Heart right ventricle (tissue), 16 donors: Measurements from ENCODE around the gene ARHGEF10L. TPM values are rescaled to one million over a fixed set of nuclear protein-coding genes. Genes with fewer than 3 reads are reported as not detected.

Experiments used
- ATAC-seq, 8 donors: fragments of 200-7000 bp; cut with Tn5 transposase; one replicate each; pipeline ENCODE4 v1.9.1; 2020; ENCODE audit warnings: mild to moderate bottlenecking in 8 of 8, moderate library complexity in 8 of 8, moderate number of reproducible peaks in 1 of 8
- DNase-seq, 2 donors: peaks; one replicate each; pipeline ENCODE4 v3.0.0-alpha.2; 2020
- H3K27ac ChIP-seq, 10 donors: fragments of 200-600 bp; sonication (generic) in 2 of 10; one replicate each; pipeline versions ENCODE4 v1.5.0 to v1.8.0; 2020 to 2022; ENCODE audit warnings: mild to moderate bottlenecking in 3 of 10
- H3K27me3 ChIP-seq, 7 donors: fragments of 200-600 bp; one replicate each; pipeline ENCODE4 v1.8.0; 2021 to 2022; ENCODE audit warnings: mild to moderate bottlenecking in 2 of 7
- H3K36me3 ChIP-seq, 9 donors: fragments of 200-600 bp; sonication (generic) in 1 of 9; one replicate each; pipeline versions ENCODE4 v1.5.0 to v1.8.0; 2020 to 2022; ENCODE audit warnings: mild to moderate bottlenecking in 2 of 9
- H3K4me1 ChIP-seq, 9 donors: fragments of 200-600 bp; sonication (generic) in 1 of 9; one replicate each; pipeline versions ENCODE4 v1.5.0 to v1.8.0; 2020 to 2022; ENCODE audit warnings: mild to moderate bottlenecking in 4 of 9
- H3K4me3 ChIP-seq, 10 donors: fragments of 200-600 bp; sonication (generic) in 2 of 10; one replicate each; pipeline versions ENCODE4 v1.5.0 to v1.8.0; 2020 to 2022; ENCODE audit warnings: mild to moderate bottlenecking in 7 of 10, moderate library complexity in 2 of 10
- H3K9me3 ChIP-seq, 11 donors: fragments of 200-600 bp in 10 of 11; sonication (generic) in 2 of 11; one replicate each; pipeline versions ENCODE4 v1.5.0 to v1.8.0; 2013 to 2022; ENCODE audit warnings: mild to moderate bottlenecking in 2 of 11, control low read depth in 1 of 11, moderate library complexity in 1 of 11
- CTCF ChIP-seq, 9 donors: fragments of 200-600 bp; sonication (generic) in 2 of 9; IDR thresholded peaks; one replicate each; pipeline versions ENCODE4 v1.5.0 to v1.8.0; 2021 to 2022; ENCODE audit warnings: antibody characterized with exemption in 9 of 9, mild to moderate bottlenecking in 5 of 9, moderate library complexity in 1 of 9
- WGBS, 2 donors: extraction: QIAGEN DNeasy Blood & Tissue Kit; methylation state at CpG; one replicate each; pipeline ENCODE4 v1.1.7; 2013; ENCODE audit warnings: inconsistent platforms in 1 of 2; 5-methylcytosine and 5-hydroxymethylcytosine counted together
- intact Hi-C, 10 donors: fragments of 100-400 bp; cut with DNase I; formaldehyde crosslinking; loops; one replicate each; pipeline versions ENCODE4 v1.11.1 to v1.14.2; 2022
- polyA plus RNA-seq, 2 donors: library from polyadenylated mRNA; stranded (reverse); fragments of 200-250 nt; gene quantifications; one replicate each; pipeline ENCODE4 v1.2.3, GENCODE V29; 2013
- total RNA-seq, 10 donors: library from RNA; stranded (reverse); fragmentation: NEBNext Ultra II Directional in 3 of 10; extraction: Animal tissue kit (Norgen Biotek cat#: 25700) in 3 of 10; gene quantifications; one replicate each; pipeline versions ENCODE4 v1.2.1 to v1.2.4, GENCODE V29; 2021 to 2023
- donor health status: Arrhythmogenic right ventricular cardiomyopathy.
- donor health status: ischemic (EF 13 %, LVEDD 7.1; RV severe dilation, severe dysfunction).
- donor health status: healthy with polysubstance abuse.
- donor health status: DM: no; HTN: yes; CAD: no.
- donor health status: DM: no; HTN: no; CAD: no.
- donor health status: ischemic (EF 25% LVEDD 6.9; RV normal size, moderate dysfunction).
- donor health status: ischemic (EF 25% LVEDD 5.7; RV mildly dilated, moderate dysfunction).
- donor health status: healthy.
- donor health status: DM: yes; HTN: yes; CAD: no.
- donor health status: Ischemic cardiomyopathy.
- donor health status: ischemic (EF 35%, LVEDD 5.7; RV mildly dilated, moderate dysfunction).
- donor health status: nonischemic (EF 11% LVEDD 7.7; RV severe dilation, severe dysfunction).
- donor health status: DM: yes; HTN: yes; CAD: no.
- donor health status: PGD.
- donor health status: ischemic (EF 29% LVEDD 5.4; RV normal size, mild dysfunction).
- donor health status: nonischemic (EF 23%, LVEDD 6.1; RV moderate dilation, normal function).

The ARHGEF10L gene
- total and polyA plus RNA-seq, 12 donors, result 45.4 to 68.4 (median 50.6) TPM

- no peak for DNase-seq
- no peaks in the 10 kb centered on the region for H3K27me3 ChIP-seq
- peaks cover 0 to 97% (median 44%) of the 10 kb centered on the region in 9 donors for H3K36me3 ChIP-seq
- no peaks in the 10 kb centered on the region for H3K9me3 ChIP-seq
- H3K4me3 ChIP-seq, result no peak overlapping the region
- H3K4me1 ChIP-seq, result peaks cover 0 to 83% (median 16%) of the 10 kb centered on the region in 9 donors
- TF ChIP-seq CTCF (IDR thresholded peaks at IDR 0.05), result no peak
- 86% methylated on average over 12 of the region's 12 CpGs for WGBS, 2 donors
- peak overlapping the region in 1 of 10 donors; percentile 90 for H3K27ac ChIP-seq
- intact Hi-C loops, result loop anchor here in 1 of 10 donors (10.0 kb wide), 1 partner anchor 198 kb away; the partner anchor contains the start of gene RCC2
- ATAC-seq, result no peak
Observed at GRCh38 chr1:17632541-17633184, 93.2 kb downstream of the ARHGEF10L start.

- 64 to 70% methylated on average over 8 of the region's 8 CpGs for WGBS, 2 donors
- Histone ChIP-seq H3K27me3 (no peaks in the 10 kb centered on the region), H3K36me3 (peaks cover 0 to 97% (median 46%) of the 10 kb centered on the region in 9 donors), H3K4me3 (no peak overlapping the region), H3K27ac (peak overlapping the region in 3 of 10 donors; percentile 8 to 90 (median 30)), H3K9me3 (no peaks in the 10 kb centered on the region), H3K4me1 (peaks cover 0 to 79% (median 16%) of the 10 kb centered on the region in 9 donors)
- intact Hi-C loops, result loop anchor here in 1 of 10 donors (10.0 kb wide), 1 partner anchor 199 kb away; the partner anchor contains the start of gene RCC2
- no peak for TF ChIP-seq CTCF (IDR thresholded peaks at IDR 0.05)
- DNase-seq (no peak), ATAC-seq (no peak)
Observed at GRCh38 chr1:17633654-17634053, 94.2 kb downstream of the ARHGEF10L start.

- Histone ChIP-seq H3K27ac (peak overlapping the region in 3 of 10 donors; percentile 35 to 90 (median 44)), H3K27me3 (no peaks in the 10 kb centered on the region), H3K4me3 (no peak overlapping the region), H3K9me3 (no peaks in the 10 kb centered on the region), H3K36me3 (peaks cover 0 to 97% (median 62%) of the 10 kb centered on the region in 9 donors), H3K4me1 (peaks cover 0 to 69% (median 8%) of the 10 kb centered on the region in 9 donors)
- intact Hi-C loops, result loop anchor here in 1 of 10 donors (10.0 kb wide), 1 partner anchor 200 kb away; the partner anchor contains the start of gene RCC2
- TF ChIP-seq CTCF (IDR thresholded peaks at IDR 0.05), result no peak
- WGBS, 2 donors, result 86 to 90% methylated on average over 5 of the region's 5 CpGs
- no peak for DNase-seq
- ATAC-seq, result no peak
Observed at GRCh38 chr1:17635276-17635675, 95.8 kb downstream of the ARHGEF10L start.

- DNase-seq (peak; percentile 39 to 40), ATAC-seq (peak in 7 of 8 donors; percentile 26 to 63 (median 46))
- Histone ChIP-seq H3K4me3 (no peak overlapping the region), H3K4me1 (peaks cover 0 to 69% (median 4%) of the 10 kb centered on the region in 9 donors), H3K27ac (peak overlapping the region in 1 of 10 donors; percentile 60), H3K36me3 (peaks cover 0 to 99% (median 63%) of the 10 kb centered on the region in 9 donors), H3K27me3 (no peaks in the 10 kb centered on the region), H3K9me3 (no peaks in the 10 kb centered on the region)
- intact Hi-C loops, result loop anchor here in 1 of 10 donors (10.0 kb wide), 1 partner anchor 201 kb away; the partner anchor contains the start of gene RCC2
- no peak for TF ChIP-seq CTCF (IDR thresholded peaks at IDR 0.05)
- 81 to 86% methylated on average over 9 of the region's 9 CpGs for WGBS, 2 donors
Observed at GRCh38 chr1:17635811-17636210, 96.3 kb downstream of the ARHGEF10L start.
